Activated naive CD8-positive, alpha-beta T cell (primary cell): ENCODE data around the gene ZNF576.
A peak's percentile ranks its signal among the peaks of the same experiment; 100 is the strongest.
"Not testable (repeated sequence)": the region's sequence is repeated elsewhere in the genome, so short reads cannot be mapped to it uniquely, and the experiment has no call there.

Experiments
- H3K27ac Mint-ChIP-seq: one replicate; pipeline ENCODE4 v1.8.0; 2021; ENCODE audit warnings: mixed read lengths
- H3K27me3 Mint-ChIP-seq: one replicate; pipeline ENCODE4 v1.8.0; 2021; ENCODE audit warnings: mixed read lengths
- H3K36me3 Mint-ChIP-seq: one replicate; pipeline ENCODE4 v1.8.0; 2021; ENCODE audit warnings: mixed read lengths
- H3K4me1 Mint-ChIP-seq: one replicate; pipeline ENCODE4 v1.8.0; 2021; ENCODE audit warnings: low read depth, mixed read lengths
- H3K4me3 Mint-ChIP-seq: one replicate; pipeline ENCODE4 v1.8.0; 2021; ENCODE audit warnings: mild to moderate bottlenecking, mixed read lengths
- H3K9me3 Mint-ChIP-seq: one replicate; pipeline ENCODE4 v1.8.0; 2021; ENCODE audit warnings: low read depth, mixed read lengths

ZNF576 gene

GRCh38 chr19:43589277-43589676 lies 7.1 kb upstream of the ZNF576 start:
- no peak overlapping the region for H3K27ac Mint-ChIP-seq

GRCh38 chr19:43589678-43590077 lies 6.7 kb upstream of the ZNF576 start:
- peaks cover 32% of the 10 kb centered on the region for H3K4me1 Mint-ChIP-seq
- peaks cover 9% of the 10 kb centered on the region for H3K36me3 Mint-ChIP-seq
- H3K27ac Mint-ChIP-seq: peak overlapping the region; percentile 88
- no peaks in the 10 kb centered on the region for H3K27me3 Mint-ChIP-seq
- no peak overlapping the region for H3K4me3 Mint-ChIP-seq
- no peaks in the 10 kb centered on the region for H3K9me3 Mint-ChIP-seq

More at GRCh38 chr19:43589277-43589676, 7.1 kb upstream of the ZNF576 start:
- H3K4me1 Mint-ChIP-seq: peaks cover 32% of the 10 kb centered on the region
- H3K36me3 Mint-ChIP-seq: peaks cover 9% of the 10 kb centered on the region
- no peaks in the 10 kb centered on the region for H3K9me3 Mint-ChIP-seq
- no peaks in the 10 kb centered on the region for H3K27me3 Mint-ChIP-seq
- no peak overlapping the region for H3K4me3 Mint-ChIP-seq

GRCh38 chr19:43591904-43592772 lies 4.3 kb upstream of the ZNF576 start:
- H3K27ac Mint-ChIP-seq: no peak overlapping the region
- H3K4me1 Mint-ChIP-seq: peaks cover 36% of the 10 kb centered on the region
- no peak overlapping the region for H3K4me3 Mint-ChIP-seq
- H3K27me3 Mint-ChIP-seq: no peaks in the 10 kb centered on the region
- peaks cover 5% of the 10 kb centered on the region for H3K36me3 Mint-ChIP-seq
- H3K9me3 Mint-ChIP-seq: no peaks in the 10 kb centered on the region

- peaks cover 5% of the 10 kb centered on the region for H3K36me3 Mint-ChIP-seq
- H3K4me1 Mint-ChIP-seq: peaks cover 44% of the 10 kb centered on the region
- H3K27ac Mint-ChIP-seq: no peak overlapping the region
Observed at GRCh38 chr19:43592800-43593350, 3.5 kb upstream of the ZNF576 start.

GRCh38 chr19:43594081-43594697 lies 2.2 kb upstream of the ZNF576 start:
- H3K27ac Mint-ChIP-seq: no peak overlapping the region
- H3K27me3 Mint-ChIP-seq: no peaks in the 10 kb centered on the region
- H3K9me3 Mint-ChIP-seq: no peaks in the 10 kb centered on the region
- H3K36me3 Mint-ChIP-seq: peaks cover 5% of the 10 kb centered on the region
- peaks cover 51% of the 10 kb centered on the region for H3K4me1 Mint-ChIP-seq
- H3K4me3 Mint-ChIP-seq: peak overlapping the region; percentile 95

More at GRCh38 chr19:43592800-43593350, 3.5 kb upstream of the ZNF576 start:
- H3K4me3 Mint-ChIP-seq: peak overlapping the region; percentile 81
- no peaks in the 10 kb centered on the region for H3K9me3 Mint-ChIP-seq
- no peaks in the 10 kb centered on the region for H3K27me3 Mint-ChIP-seq

- peaks cover 5% of the 10 kb centered on the region for H3K36me3 Mint-ChIP-seq
- H3K27me3 Mint-ChIP-seq: no peaks in the 10 kb centered on the region
- peak overlapping the region; percentile 98 for H3K27ac Mint-ChIP-seq
- peak overlapping the region; percentile 95 for H3K4me3 Mint-ChIP-seq
- H3K9me3 Mint-ChIP-seq: no peaks in the 10 kb centered on the region
- H3K4me1 Mint-ChIP-seq: peaks cover 45% of the 10 kb centered on the region
Observed at GRCh38 chr19:43594710-43595604, 1.4 kb upstream of the ZNF576 start.

- H3K27ac Mint-ChIP-seq: peak overlapping the region; percentile 98
- H3K4me3 Mint-ChIP-seq: peak overlapping the region; percentile 95
- H3K27me3 Mint-ChIP-seq: no peaks in the 10 kb centered on the region
- H3K9me3 Mint-ChIP-seq: no peaks in the 10 kb centered on the region
- peaks cover 40% of the 10 kb centered on the region for H3K4me1 Mint-ChIP-seq
- H3K36me3 Mint-ChIP-seq: peaks cover 5% of the 10 kb centered on the region
Observed at GRCh38 chr19:43595605-43595998, 793 bp upstream of the ZNF576 start.

GRCh38 chr19:43596842-43597461 lies 557 bp downstream of the ZNF576 start:
- peaks cover 36% of the 10 kb centered on the region for H3K4me1 Mint-ChIP-seq
- H3K27ac Mint-ChIP-seq: peak overlapping the region; percentile 98
- H3K4me3 Mint-ChIP-seq: peak overlapping the region; percentile 95
- no peaks in the 10 kb centered on the region for H3K27me3 Mint-ChIP-seq
- H3K9me3 Mint-ChIP-seq: no peaks in the 10 kb centered on the region
- H3K36me3 Mint-ChIP-seq: peaks cover 5% of the 10 kb centered on the region

- H3K4me1 Mint-ChIP-seq: peaks cover 34% of the 10 kb centered on the region
- H3K36me3 Mint-ChIP-seq: peaks cover 5% of the 10 kb centered on the region
- H3K4me3 Mint-ChIP-seq: peak overlapping the region; percentile 95
- peak overlapping the region; percentile 98 for H3K27ac Mint-ChIP-seq
- no peaks in the 10 kb centered on the region for H3K9me3 Mint-ChIP-seq
- H3K27me3 Mint-ChIP-seq: no peaks in the 10 kb centered on the region
Observed at GRCh38 chr19:43597876-43598275, 1.5 kb downstream of the ZNF576 start.

GRCh38 chr19:43598445-43599240 lies 2.2 kb downstream of the ZNF576 start:
- H3K9me3 Mint-ChIP-seq: no peaks in the 10 kb centered on the region
- no peak overlapping the region for H3K27ac Mint-ChIP-seq
- no peaks in the 10 kb centered on the region for H3K27me3 Mint-ChIP-seq
- H3K36me3 Mint-ChIP-seq: peaks cover 2% of the 10 kb centered on the region
- peaks cover 29% of the 10 kb centered on the region for H3K4me1 Mint-ChIP-seq
- H3K4me3 Mint-ChIP-seq: peak overlapping the region; percentile 95

GRCh38 chr19:43599635-43600295 lies 3.4 kb downstream of the ZNF576 start:
- Mint-ChIP-seq H3K27me3 (no peaks in the 10 kb centered on the region), H3K4me1 (peaks cover 25% of the 10 kb centered on the region), H3K27ac (peak overlapping the region; percentile 34), H3K9me3 (no peaks in the 10 kb centered on the region), H3K36me3 (peaks cover 2% of the 10 kb centered on the region), H3K4me3 (no peak overlapping the region)

- not testable (repeated sequence) for H3K36me3 Mint-ChIP-seq
- peaks cover 25% of the 10 kb centered on the region for H3K4me1 Mint-ChIP-seq
Observed at GRCh38 chr19:43600326-43600725, 3.9 kb downstream of the ZNF576 start.

GRCh38 chr19:43605875-43606568 lies 9.6 kb downstream of the ZNF576 start:
- Mint-ChIP-seq H3K9me3 (no peaks in the 10 kb centered on the region), H3K27me3 (no peaks in the 10 kb centered on the region), H3K4me1 (peaks cover 6% of the 10 kb centered on the region), H3K4me3 (no peak overlapping the region), H3K27ac (no peak overlapping the region), H3K36me3 (peaks cover 2% of the 10 kb centered on the region)

More at GRCh38 chr19:43600326-43600725, 3.9 kb downstream of the ZNF576 start:
- not testable (repeated sequence) for H3K27ac Mint-ChIP-seq, H3K4me3 Mint-ChIP-seq, H3K9me3 Mint-ChIP-seq, H3K27me3 Mint-ChIP-seq
